Neural progenitor cell (in vitro differentiated cells): ENCODE results near the gene GPR84. TPM values are rescaled to one million over a fixed set of nuclear protein-coding genes. Genes with fewer than 3 reads are reported as not detected.

Experiments used
- DNase-seq: peaks from one replicate; pipeline ENCODE4 v3.0.0-alpha.2; 2016; ENCODE audit warnings: low spot score
- H2AFZ ChIP-seq: fragments of 200-600 bp; sonication (generic); replicated peaks from 2 replicates; pipeline ENCODE4 v1.6.1; 2016; ENCODE audit warnings: antibody characterized with exemption
- H3F3A ChIP-seq: fragments of 200-600 bp; sonication (generic); 2 replicates; pipeline ENCODE4 v1.6.1; 2016; ENCODE audit warnings: antibody characterized with exemption, low read depth
- H3K27ac ChIP-seq: fragments of 200-600 bp; sonication (generic); 2 replicates; pipeline ENCODE4 v1.5.1; 2016; ENCODE audit warnings: mild to moderate bottlenecking
- H3K27me3 ChIP-seq: fragments of 200-600 bp; sonication (generic); 2 replicates; pipeline ENCODE4 v1.6.1; 2016; ENCODE audit warnings: mild to moderate bottlenecking, moderate library complexity
- H3K36me3 ChIP-seq: fragments of 200-600 bp; sonication (generic); 2 replicates; pipeline ENCODE4 v1.5.1; 2016
- H3K4me1 ChIP-seq: fragments of 200-600 bp; sonication (generic); 2 replicates; pipeline ENCODE4 v1.6.1; 2016; ENCODE audit warnings: mixed run types
- H3K4me2 ChIP-seq: fragments of 200-600 bp; sonication (generic); 2 replicates; pipeline ENCODE4 v1.6.1; 2016
- H3K4me3 ChIP-seq: fragments of 200-600 bp; sonication (generic); 2 replicates; pipeline ENCODE4 v1.5.1; 2016
- H3K79me2 ChIP-seq: fragments of 200-600 bp; sonication (generic); 2 replicates; pipeline ENCODE4 v1.6.1; 2016; ENCODE audit warnings: low read depth
- H3K9ac ChIP-seq: fragments of 200-600 bp; sonication (generic); 2 replicates; pipeline ENCODE4 v1.6.1; 2016
- H3K9me3 ChIP-seq: fragments of 200-600 bp; sonication (generic); 2 replicates; pipeline ENCODE4 v1.5.1; 2016; ENCODE audit warnings: low read depth
- H4K20me1 ChIP-seq: fragments of 200-600 bp; sonication (generic); 2 replicates; pipeline ENCODE4 v1.6.1; 2016; ENCODE audit warnings: low read depth
- H3K27ac Mint-ChIP-seq: 3 replicates; pipeline ENCODE4 v1.8.0; 2021; ENCODE audit warnings: mixed read lengths
- H3K27me3 Mint-ChIP-seq: 2 replicates; pipeline ENCODE4 v1.8.0; 2022; ENCODE audit warnings: low read depth, mild to moderate bottlenecking, inconsistent platforms, moderate library complexity, mixed read lengths; ENCODE audit not compliant: insufficient read depth
- H3K36me3 Mint-ChIP-seq: 3 replicates; pipeline ENCODE4 v1.8.0; 2021; ENCODE audit warnings: mixed read lengths
- H3K4me1 Mint-ChIP-seq: 3 replicates; pipeline ENCODE4 v1.8.0; 2021; ENCODE audit warnings: mixed read lengths
- H3K4me3 Mint-ChIP-seq: 3 replicates; pipeline ENCODE4 v1.8.0; 2021; ENCODE audit warnings: mild to moderate bottlenecking, moderate library complexity, mixed read lengths
- H3K9me3 Mint-ChIP-seq: 3 replicates; pipeline ENCODE4 v1.8.0; 2020; ENCODE audit warnings: mixed read lengths
- EZH2 ChIP-seq: fragments of 200-600 bp; sonication (generic); IDR thresholded peaks from 2 replicates; pipeline ENCODE4 v1.6.1; 2017; ENCODE audit warnings: antibody characterized with exemption, mild to moderate bottlenecking, moderate library complexity
- EZH2phosphoT487 ChIP-seq: fragments of 200-600 bp; sonication (generic); IDR thresholded peaks from 2 replicates; pipeline ENCODE4 v1.6.1; 2017; ENCODE audit warnings: antibody characterized with exemption
- total RNA-seq: library from RNA; depleted of rRNA; stranded (reverse); fragments of >200 nt; gene quantifications from 2 replicates; pipeline ENCODE4 v1.2.3, GENCODE V29; 2015; ENCODE audit warnings: low replicate concordance
- TF ChIP-seq, protein P1 (sequence below): fragments of 200-600 bp; sonication (generic); IDR thresholded peaks from 2 replicates; pipeline ENCODE4 v1.5.1; 2017; ENCODE audit warnings: antibody characterized with exemption, mild to moderate bottlenecking

Gene GPR84
- total RNA-seq, 1 donor from 2014 or later: not detected

DNA sequence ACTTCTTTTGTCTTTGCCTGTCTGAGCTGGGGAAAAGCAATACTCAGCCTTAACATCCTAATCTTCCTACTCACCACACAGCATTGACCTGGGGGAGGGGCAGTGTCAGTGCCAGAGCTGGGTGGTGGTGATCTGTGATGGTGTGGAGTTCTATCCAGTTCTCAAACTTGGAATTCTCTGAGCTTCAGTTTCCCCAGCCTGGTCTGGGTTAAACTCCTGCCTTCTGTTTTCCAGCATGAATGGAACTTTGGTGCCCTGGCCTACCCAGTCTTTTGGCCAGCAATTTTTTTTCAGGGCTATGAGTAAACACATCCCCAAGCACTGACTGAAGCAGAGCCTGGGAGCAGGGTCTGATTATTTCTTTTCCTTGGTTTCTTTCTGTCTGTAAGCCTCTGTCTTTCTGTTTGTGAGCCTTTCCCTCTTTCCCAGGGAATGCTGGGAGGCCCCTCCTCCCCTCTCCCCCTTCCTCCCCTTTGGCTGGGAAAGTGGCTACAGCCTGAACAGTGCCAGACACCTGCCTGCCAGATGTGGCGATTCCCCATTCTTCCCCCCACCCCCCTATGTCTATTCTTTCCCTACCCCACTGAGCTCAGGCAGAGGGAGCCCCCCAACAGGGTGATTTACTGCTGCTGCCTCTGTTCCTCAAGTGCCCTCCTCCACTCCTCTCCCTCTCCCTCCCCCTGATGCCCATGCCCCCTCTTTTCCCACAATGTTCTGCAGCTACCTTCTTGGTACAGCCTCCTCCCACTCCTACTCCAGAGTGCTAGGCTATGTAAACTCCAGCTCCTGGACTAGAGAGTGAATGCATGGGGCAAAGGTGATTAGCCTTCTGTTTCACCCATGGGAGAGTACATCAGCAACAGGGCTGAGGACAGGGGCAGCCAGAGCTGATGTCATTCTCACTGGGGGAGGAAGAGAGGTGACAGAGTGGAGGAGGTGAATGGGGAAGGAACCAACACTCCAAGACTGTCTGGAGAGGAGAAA is 11.1 kb downstream of the GPR84 start:
- no peaks in the 10 kb centered on the region for H3K9me3 ChIP-seq
- Mint-ChIP-seq H3K36me3 (peaks cover 15% of the 10 kb centered on the region), H3K27me3 (no peaks in the 10 kb centered on the region), H3K27ac (peak overlapping the region; percentile 100), H3K4me1 (peaks cover 57% of the 10 kb centered on the region), H3K9me3 (no peaks in the 10 kb centered on the region), H3K4me3 (peak overlapping the region; percentile 90)
- peaks cover 99% of the 10 kb centered on the region for H3K4me1 ChIP-seq
- H3K27me3 ChIP-seq: no peaks in the 10 kb centered on the region
- H3K9ac ChIP-seq: peak overlapping the region; percentile 21
- DNase-seq: peak; percentile 81
- no peaks in the 10 kb centered on the region for H4K20me1 ChIP-seq
- TF ChIP-seq EZH2phosphoT487 (no peak), EZH2 (no peak)
- TF ChIP-seq, protein P1, sequence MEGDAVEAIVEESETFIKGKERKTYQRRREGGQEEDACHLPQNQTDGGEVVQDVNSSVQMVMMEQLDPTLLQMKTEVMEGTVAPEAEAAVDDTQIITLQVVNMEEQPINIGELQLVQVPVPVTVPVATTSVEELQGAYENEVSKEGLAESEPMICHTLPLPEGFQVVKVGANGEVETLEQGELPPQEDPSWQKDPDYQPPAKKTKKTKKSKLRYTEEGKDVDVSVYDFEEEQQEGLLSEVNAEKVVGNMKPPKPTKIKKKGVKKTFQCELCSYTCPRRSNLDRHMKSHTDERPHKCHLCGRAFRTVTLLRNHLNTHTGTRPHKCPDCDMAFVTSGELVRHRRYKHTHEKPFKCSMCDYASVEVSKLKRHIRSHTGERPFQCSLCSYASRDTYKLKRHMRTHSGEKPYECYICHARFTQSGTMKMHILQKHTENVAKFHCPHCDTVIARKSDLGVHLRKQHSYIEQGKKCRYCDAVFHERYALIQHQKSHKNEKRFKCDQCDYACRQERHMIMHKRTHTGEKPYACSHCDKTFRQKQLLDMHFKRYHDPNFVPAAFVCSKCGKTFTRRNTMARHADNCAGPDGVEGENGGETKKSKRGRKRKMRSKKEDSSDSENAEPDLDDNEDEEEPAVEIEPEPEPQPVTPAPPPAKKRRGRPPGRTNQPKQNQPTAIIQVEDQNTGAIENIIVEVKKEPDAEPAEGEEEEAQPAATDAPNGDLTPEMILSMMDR: no peak
- H3K4me2 ChIP-seq: peak overlapping the region; percentile 90
- peak overlapping the region; percentile 43 for H3K4me3 ChIP-seq
- H3K36me3 ChIP-seq: no peaks in the 10 kb centered on the region
- no peak overlapping the region for H2AFZ ChIP-seq
- peaks cover 92% of the 10 kb centered on the region for H3F3A ChIP-seq
- peak overlapping the region; percentile 99 for H3K27ac ChIP-seq
- peaks cover 28% of the 10 kb centered on the region for H3K79me2 ChIP-seq

DNA sequence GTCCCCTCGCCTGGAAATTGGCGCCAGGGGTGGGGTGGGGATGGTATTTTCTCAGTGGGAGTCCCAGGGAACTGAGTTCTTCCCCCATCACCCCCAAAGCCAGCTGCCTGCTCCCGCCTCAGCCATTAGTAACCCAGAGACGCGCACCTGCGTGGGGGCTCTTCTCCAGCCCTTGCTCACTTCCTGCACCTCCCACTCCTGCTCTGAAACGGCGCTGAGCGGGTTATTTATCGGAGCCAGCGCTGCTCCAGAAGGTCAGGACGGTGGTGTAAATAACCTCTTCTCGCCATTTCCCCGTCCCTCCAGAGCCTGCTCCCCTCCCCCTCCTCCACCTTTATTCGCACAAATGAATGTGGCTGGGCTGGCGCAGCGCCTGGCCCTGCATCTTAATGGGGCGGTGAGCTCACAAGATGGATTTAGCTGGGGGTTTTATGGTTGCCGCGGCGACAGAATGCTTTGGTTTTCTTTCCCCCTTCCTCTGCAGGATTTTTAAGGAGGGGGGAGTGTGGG is 12.2 kb downstream of the GPR84 start:
- Histone ChIP-seq H2AFZ (no peak overlapping the region), H3K9me3 (no peaks in the 10 kb centered on the region), H4K20me1 (no peaks in the 10 kb centered on the region), H3K27ac (peak overlapping the region; percentile 99), H3K79me2 (peaks cover 17% of the 10 kb centered on the region), H3K4me2 (peak overlapping the region; percentile 90), H3K4me1 (peaks cover 99% of the 10 kb centered on the region), H3K9ac (peak overlapping the region; percentile 6), H3K4me3 (peak overlapping the region; percentile 43), H3F3A (peaks cover 96% of the 10 kb centered on the region), H3K36me3 (no peaks in the 10 kb centered on the region), H3K27me3 (no peaks in the 10 kb centered on the region)
- Mint-ChIP-seq H3K9me3 (no peaks in the 10 kb centered on the region), H3K27me3 (no peaks in the 10 kb centered on the region), H3K27ac (peak overlapping the region; percentile 100), H3K4me1 (peaks cover 66% of the 10 kb centered on the region), H3K4me3 (peak overlapping the region; percentile 90), H3K36me3 (peaks cover 22% of the 10 kb centered on the region)
- TF ChIP-seq, protein P1: no peak
- TF ChIP-seq EZH2: no peak
- no peak for TF ChIP-seq EZH2phosphoT487
- peak; percentile 91 for DNase-seq

DNA sequence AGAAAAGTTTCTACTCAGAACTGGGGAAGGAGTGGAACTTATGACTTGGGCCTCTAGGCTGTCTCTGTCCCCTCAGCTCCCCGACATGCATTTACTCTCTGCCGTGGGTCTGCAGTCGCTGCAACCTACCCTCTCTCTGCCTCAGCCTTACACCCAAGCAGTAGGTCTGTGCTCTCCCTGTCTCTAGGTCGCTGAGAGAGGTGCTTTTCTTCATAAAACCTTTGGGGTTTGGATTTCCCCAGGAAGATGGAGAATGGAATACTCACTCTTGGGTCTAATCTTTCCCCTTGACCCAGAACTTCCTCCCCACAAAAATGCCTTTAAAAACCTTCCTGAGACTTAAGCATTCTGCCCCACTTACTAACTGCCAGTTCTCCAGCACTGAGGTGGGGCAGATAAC is 12.9 kb downstream of the GPR84 start:
- H3K27me3 Mint-ChIP-seq: no peaks in the 10 kb centered on the region
- TF ChIP-seq, protein P1: no peak
- no peak for TF ChIP-seq EZH2
- no peak for TF ChIP-seq EZH2phosphoT487
- H3K27ac Mint-ChIP-seq: peak overlapping the region; percentile 100
- Histone ChIP-seq H3K36me3 (no peaks in the 10 kb centered on the region), H3F3A (peaks cover 94% of the 10 kb centered on the region), H3K4me3 (peak overlapping the region; percentile 43), H2AFZ (no peak overlapping the region), H3K9ac (no peak overlapping the region), H3K4me2 (peak overlapping the region; percentile 90), H3K9me3 (no peaks in the 10 kb centered on the region), H3K79me2 (peaks cover 10% of the 10 kb centered on the region), H3K27me3 (no peaks in the 10 kb centered on the region), H3K27ac (peak overlapping the region; percentile 99), H4K20me1 (no peaks in the 10 kb centered on the region), H3K4me1 (peaks cover 93% of the 10 kb centered on the region)
- H3K9me3 Mint-ChIP-seq: no peaks in the 10 kb centered on the region
- peaks cover 70% of the 10 kb centered on the region for H3K4me1 Mint-ChIP-seq
- peaks cover 26% of the 10 kb centered on the region for H3K36me3 Mint-ChIP-seq
- peak; percentile 30 for DNase-seq
- peak overlapping the region; percentile 90 for H3K4me3 Mint-ChIP-seq
